Dermis microvascular lymphatic vessel endothelial cell (primary cell): ENCODE results near the gene NAT9. TPM values are rescaled to one million over a fixed set of nuclear protein-coding genes. Genes with fewer than 3 reads are reported as not detected.
A peak's percentile ranks its signal among the peaks of the same experiment; 100 is the strongest.

Experiments
- DNase-seq, 2 donors: peaks; one replicate each; pipeline versions ENCODE4 v3.0.0 to v3.0.0-alpha.2; 2010; ENCODE audit warnings: low read depth in 2 of 2
- total RNA-seq: library from RNA; depleted of rRNA; stranded (reverse); fragments of >200 nt; gene quantifications from 2 replicates; pipeline ENCODE4 v1.2.1, GENCODE V29; 2014

Gene NAT9
- total RNA-seq, 1 donor from 2014 or later = 17.7 TPM

DNA sequence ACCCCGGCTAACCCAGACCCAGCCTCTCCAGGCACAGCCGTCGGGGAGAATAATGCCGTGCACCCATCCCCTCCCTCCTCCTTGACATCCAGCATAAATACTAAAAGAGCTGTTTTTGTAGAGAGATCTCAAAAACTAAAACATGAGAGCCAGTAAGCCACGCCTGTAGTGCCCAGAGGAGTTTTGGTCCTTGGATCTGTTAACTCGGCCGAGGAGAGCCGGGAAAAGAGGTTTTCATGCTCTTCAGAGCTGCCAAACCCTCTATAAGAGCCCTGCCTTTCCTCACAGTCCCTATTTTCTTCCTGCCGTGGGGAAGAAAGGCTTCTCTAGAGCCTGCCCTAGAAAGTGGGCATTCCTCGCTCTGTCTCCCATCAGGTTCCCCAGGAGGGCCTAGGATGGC lies 30.2 kb upstream of the NAT9 start:
- DNase-seq = no peak

DNA sequence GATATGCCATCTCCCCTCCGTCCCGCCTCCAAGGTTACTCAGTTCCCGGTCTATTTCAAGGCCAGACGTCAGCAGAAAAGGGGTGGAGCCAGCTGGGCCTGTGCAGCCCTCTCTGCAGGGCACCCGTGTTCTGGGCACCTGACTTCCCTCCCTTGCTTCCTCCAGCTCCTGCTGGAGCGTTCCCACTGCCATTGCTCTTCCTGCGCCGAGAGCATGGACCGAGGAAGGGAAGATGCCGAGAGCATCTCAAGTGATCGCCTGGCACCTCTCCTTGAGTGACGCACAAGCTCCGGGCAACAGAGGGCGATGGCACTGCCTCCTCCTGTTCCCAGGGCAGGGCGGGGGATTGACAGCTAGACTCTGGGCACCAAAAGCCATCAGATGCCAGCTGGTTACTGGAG lies 29.4 kb upstream of the NAT9 start:
- no peak for DNase-seq

DNA sequence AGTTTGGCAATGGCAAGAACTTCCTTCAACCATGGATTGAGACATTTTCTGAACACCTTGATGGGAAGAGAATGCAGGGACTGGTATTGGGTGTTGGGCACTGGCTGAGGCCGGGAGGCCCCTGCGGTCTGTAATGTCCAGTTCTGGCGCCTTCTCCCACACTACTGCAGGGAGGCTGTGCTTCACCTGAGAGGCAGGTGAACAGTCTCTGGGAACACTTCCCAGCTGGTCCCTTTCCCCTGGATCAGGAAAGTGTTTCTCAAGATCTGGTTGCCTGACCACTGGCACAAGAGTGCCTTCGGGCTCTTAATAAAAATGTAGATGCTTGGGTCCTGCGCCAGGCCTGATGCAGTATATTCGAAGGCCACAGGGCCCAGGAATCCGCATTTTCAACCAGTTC lies 28.5 kb upstream of the NAT9 start:
- DNase-seq = no peak

DNA sequence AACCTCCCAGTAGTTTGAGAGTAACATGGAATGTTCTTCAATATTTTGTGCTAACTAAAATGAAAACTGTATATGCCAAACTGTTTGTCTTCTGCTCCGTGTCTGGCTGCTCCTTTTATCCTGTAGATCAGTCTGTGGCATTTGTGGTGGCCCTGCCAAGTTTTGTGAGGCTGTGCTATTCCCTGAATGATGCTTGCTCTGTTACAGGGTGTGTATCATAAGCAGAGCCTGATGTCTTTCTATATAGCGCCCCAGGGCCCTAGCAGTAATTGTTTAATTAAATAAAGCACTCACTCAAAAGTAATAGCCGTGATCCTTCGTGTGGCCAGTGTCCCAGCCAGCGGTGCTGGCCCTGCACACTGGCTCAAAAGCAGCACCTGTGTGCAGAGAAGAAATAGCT lies 27.8 kb upstream of the NAT9 start:
- DNase-seq = no peak

DNA sequence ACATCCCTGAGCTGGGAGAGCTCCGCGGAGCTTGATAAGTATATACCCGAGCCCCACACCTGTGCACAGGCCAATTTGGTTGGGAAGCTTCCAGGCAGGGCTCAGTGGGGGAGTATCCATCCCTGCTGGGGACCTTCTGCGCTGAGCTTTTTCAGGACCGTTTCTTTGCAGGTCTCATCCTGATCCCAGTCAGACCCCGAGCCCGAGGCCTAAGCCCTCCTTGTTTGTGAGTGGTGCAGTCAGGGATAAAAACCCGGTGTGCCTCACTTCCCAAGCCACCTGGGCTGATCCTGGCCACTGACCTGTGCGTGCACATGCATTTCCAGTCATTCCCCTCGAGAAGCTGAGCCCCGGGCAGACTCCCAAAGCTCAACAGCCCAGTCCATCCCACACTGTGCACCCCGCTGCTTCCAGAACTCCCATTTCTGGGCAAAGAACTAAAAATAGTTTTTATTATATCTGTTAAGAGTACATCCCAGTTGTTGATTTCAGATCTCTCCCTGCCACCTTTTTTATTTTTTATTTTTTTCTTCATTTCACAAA lies 27.3 kb upstream of the NAT9 start:
- DNase-seq = no peak

DNA sequence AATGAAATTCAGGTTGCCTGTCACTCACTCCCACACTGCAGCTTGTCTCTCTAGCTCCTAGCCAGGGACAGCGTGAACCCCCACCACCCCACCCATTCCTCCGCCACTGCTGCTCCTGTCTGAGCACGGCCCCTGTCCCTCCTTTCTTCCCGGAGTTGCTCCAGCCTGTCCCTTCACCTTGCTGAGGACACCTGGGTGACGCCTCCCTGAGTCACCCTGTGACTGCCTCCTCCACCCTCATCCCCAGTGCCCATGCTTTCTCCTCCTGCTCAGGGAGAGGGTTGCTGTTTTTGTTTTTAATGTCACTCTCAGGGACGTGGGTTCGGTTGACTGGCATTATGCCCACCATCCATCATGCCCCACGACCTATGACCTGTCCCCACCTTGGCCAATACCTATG lies 25.8 kb upstream of the NAT9 start:
- DNase-seq = no peak

DNA sequence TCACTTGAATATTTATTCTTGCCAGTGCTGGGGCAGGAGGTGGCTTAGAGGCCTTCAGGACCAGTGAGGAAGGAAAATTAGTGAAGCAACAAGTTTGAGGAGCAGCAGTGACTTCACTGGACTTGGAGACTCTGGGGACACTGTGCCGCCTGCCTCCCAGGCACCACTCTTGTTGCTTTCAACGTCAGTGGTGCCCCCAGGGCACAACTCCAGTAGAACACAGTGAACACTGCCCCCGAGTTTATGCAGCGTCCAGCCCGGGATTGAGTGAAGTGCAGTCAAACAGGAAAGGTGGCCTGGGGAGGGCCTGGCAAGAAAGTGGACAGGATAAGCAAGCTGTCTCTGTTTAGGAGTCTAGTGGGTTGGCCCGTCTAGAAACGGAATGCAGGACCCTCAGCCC lies 24.4 kb upstream of the NAT9 start:
- no peak for DNase-seq

DNA sequence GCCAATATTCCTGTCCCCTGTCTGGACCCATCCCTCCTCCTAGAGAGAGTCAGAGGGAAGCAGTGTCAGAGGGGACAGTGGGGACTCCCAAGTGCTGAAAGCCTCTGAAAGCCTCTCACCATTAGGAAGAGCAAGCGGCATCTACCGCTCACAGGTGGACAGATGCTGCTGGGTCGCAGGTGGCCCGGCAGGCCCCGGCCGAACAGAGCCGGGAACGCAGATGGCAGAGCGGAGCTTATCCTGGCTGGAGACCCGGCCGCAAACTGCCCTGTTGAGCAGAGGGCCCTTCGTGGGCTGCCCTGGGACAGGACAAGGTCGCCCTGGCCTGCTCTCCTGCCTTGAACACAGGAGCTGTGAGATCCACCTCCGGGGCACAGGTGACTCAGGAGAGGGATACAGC lies 23.0 kb upstream of the NAT9 start:
- no peak for DNase-seq

DNA sequence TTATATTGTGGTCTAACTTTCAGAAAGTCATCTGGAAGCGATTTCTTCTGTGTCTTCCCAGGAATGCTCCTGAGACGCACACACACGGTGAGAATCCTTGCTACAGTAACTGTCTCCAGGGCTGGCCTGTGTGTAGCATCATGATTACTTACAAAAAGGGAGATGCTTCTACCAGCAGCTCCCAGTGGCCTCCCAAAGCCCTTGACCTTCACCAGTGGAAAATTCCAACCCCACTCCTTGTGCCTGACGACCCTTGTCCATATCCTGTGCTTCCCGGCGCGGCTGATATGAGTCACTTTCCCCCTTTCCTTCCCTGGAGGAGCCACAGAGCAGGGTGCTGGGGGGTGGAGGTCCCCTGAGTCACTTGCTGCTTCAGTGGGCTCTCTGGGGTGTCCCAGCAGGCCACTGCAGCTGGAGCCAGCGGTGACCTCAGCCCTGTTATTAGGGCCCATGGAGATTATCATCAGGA lies 22.1 kb upstream of the NAT9 start:
- DNase-seq = peak in 1 of 2 donors; percentile 67

DNA sequence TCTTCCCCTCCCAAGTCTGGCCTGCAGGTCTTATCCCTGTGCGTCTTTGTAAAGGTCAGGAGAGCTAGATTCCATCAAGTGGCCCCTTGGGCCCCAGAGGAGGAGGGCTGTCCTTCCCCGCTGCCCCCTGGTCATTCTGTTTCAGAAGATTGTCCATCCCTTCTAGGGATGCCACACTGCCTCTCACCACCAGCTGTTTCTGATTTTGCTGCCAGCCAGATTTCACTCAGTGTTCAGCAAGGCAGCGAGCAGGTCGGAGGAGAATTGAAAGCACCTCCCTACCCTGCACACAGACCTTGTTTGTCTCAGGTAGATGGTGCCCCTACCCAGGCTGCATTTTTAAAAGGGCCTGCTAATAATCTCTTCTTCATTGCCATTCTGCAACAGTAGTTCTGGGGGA lies 21.7 kb upstream of the NAT9 start:
- no peak for DNase-seq

DNA sequence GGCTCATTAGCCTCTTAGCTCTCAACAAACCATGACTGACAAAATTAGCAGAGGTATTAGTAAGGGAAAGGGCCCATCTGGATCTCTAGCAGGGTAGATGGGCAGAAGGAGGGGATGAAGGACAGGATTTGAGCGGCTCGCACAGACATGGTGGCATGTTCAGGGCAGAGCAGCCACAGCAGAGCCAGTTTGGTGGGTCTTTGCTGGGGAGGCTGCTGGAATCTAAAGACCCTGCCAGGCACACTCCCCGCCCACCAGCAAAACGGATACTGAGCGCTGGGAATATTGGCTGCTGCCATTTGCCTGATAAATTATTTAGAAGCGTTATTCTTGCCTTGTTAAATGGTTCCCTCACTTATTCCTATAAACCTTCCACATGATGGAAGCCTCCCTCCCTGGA lies 20.7 kb upstream of the NAT9 start:
- DNase-seq = no peak

DNA sequence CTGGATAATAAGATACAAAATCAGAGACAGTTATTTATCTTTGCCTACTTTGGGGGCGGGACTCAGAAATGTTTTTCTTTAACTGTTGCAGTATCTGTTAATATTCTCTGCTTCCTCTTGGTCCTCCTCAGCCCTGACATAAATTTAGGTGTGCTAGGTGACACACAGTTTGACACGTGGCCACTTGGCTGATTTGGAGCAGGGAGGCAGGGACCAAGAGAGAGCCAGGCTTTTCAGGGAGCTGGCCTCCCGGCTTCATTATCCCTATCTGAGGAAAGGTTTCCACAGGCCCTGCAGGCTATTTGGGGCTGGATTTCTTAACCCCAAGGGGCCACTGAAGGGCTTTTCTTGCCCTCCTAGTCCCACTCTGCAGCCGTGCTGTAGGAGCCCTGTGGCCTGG lies 20.1 kb upstream of the NAT9 start:
- no peak for DNase-seq

DNA sequence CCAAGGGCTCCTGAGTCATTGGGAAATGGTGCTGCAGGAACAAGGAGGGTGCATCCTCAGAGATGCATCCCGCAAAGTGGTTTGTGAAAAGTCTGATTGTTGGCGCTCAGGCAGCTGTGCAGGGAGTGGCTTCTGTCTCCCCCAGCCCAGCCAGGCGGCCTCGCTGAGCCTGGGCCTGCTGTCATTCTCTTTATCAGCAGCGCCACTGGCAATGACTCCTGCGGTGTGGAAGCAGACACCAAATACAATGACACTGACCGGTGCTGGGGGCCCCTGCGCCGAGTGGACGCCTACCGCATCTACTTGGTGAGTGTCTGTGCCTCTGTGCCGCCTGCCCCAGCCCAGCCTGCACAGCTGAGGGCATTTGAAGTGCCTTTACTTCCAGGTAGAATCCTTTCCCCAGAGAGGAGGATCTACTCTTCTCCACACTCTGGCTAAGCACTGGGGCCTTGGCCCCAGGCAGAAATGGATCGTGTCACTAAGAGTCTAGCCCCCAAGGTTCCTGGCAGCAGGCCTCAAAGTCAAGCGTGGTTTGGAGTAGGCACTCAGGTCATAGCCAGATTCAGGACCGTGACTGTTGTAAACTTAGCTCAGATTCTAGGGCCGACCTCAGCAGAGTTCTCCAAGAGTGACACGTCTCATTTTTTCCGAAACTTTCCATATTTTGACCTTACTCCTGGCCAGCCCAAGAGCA lies 19.3 kb upstream of the NAT9 start:
- no peak for DNase-seq

DNA sequence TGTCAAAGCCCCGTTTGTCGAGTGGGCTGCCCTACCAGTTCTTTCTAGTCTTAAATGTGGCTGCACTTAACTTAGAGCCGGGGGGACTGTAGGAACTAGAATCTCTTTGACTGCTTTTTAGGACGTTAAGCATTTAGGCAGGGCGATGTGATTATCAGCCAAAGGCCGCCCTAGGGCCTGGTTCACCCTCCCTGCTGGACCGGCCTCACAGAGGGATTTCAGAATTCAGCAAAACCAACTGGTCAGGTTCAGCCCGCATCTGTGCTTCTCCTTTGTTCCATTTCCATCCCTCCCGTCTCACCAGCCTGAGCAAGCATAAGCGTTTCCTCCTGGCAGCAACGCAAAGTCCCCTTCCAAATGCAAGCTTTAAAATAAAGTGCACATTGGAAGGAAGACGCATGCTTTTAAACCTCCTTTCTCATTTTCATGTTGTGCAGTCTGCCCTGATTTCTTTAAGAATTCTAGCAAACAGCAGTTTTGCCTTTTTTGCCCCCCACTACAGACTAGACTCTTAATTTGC lies 16.5 kb upstream of the NAT9 start:
- DNase-seq = no peak

DNA sequence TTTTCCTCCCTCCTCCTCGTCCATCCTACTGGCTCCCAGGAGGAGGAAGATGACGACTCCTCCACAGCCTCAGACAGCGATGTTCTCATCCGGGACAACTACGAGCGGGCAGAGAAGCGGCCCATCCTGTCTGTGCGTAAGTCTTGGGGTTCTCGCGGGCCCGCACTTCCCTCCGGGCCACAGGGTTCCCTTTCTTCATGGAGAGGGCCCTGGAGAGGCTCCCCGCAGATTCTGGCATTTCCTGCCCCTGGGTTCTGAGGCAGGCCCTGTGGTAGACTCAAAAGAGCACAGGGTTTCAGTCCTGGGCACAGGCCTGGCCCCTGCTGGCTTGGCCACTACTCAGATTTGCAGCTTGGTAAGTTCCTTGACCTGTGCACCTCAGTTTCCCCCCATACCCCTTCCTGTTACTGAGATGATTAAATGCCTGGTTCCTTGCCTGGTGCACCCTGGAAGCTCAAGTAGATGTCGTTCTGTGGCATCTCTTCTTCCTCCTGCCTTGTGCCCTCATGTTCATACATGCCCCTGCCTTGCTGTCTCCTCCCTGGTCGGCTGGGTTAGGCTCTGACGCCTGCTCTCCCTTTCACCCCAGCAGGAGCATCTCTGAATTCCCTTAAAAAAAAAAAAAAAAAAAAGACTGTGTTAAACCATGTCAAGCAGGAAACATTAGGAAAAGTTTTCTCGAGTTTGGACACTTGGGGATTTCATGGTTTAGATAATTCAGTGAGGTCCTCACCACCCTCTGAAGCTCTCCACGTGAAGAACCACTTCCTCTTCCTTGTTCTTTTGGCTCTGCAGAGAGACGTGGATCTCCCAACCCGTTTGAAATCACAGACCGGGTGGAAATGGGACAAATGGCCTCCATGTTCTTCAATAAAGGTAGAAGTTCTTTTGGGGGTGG lies 14.3 kb upstream of the NAT9 start:
- no peak for DNase-seq

DNA sequence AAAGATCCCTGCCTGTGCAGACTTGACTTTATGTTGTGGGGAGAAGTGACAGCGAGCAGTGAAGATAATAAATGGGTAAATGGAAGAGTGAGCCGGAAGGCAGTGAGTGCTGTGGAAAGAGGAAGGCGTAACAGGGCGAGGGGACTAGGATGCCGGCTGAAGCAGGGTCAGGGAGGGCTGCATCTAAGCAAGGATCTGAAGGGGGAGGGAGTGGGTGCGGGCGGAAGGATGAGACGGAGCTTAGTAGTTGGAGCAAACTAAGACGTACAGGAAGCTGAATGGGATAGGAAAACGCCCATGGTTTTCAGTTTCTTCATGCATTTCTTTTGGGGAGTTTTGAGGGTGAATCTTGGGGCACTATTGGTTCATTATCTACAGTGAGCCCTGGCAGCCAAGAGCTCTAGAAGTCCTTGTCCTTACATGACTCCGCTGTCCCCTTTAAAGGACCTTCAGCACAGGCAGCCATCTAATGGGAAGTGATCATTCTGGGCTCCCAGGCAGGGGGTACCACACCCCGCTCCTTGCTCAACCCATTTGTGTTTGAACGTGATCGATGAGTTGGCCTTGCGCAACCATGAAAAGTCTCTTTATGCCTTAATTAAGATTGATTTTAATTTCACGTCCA lies 10.4 kb upstream of the NAT9 start:
- DNase-seq = no peak

DNA sequence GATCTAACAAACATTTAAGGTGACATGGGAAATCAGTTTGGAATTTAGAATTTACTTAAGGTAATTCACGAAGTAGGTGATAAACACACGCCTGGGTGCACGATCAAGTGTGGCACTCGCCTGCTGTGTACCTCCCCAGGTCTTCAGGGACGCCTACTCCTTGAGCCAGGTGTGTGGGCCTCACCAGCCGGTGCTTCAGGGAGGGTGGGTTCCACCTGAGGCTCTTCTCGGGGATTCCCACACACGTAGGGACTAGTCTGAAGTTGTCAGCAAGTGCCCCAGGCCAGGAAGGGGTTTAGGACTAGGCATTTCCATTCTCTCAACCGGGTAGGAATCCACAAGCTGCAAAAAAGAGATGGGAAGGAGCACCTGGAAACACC lies 9.8 kb upstream of the NAT9 start:
- no peak for DNase-seq

DNA sequence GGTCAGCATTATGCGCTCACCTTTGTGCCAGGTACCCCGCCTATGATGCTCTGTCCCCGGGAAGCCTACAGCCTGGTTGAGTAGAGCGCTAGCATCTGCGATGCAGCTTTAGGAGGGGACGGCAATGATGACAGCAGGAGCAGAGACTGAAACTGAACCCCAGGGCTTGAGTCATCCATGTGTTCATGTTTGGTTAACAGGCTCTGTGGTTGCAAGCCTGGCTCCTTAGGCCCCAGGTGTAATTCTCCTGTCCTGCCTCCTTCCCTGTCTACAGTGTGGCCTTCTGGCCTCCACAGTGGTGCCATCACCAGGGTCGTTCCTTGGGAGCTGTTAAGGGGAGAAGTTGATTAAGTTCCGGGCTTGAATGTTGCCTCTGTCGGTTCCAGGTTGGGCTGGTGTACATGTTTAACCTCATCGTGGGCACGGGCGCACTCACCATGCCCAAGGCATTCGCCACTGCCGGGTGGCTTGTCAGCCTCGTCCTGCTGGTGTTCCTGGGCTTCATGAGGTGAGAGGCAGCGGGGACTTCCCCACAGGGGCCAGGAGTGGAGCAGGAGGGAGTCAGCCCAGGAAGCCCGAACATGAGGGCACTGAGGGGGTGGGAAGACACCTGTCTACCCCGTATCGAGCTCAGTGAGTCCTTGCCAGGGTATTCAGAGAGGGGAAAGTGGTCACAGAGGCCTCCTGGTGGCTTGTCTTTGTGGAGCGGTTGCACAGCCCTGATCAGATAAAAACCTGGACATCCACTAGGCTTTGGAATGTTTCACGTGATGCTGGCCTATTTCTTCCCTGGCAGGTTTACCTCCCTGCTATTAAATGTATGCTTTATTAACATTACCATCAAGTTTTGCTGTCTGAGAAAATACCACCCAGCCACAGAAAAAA lies 9.2 kb upstream of the NAT9 start:
- DNase-seq = no peak

DNA sequence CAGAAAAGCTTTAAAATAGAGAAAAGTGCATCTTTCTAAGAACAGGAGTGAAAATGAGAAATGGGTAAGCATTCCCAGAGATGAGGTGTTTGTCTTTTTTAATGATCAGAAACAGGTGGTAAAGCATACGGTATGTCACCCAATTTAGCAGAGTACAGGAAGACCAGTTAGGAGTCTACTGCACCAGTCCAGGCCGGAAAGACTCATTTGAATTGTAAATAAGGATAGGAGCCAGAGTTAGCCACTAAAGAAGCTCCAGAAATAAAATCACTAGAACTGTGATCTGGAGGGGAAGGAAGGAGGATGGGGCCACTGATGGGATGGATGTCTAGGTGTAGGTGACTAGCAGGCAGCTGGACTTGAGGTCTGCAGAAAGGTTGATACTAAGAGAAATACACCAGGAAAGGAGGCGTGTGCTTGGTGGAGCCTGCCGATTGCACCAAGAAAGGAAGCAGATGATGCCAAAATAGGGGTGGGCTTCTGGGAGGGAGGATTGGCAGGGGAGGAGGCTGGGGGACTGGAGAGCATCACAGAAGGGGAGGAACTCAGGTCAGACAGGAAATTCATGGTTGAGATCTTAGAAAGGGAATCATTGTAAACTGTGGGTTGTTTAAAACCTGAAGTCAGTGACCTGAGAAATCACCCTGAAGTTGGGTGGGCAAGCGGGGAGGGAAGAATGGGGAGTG lies 8.1 kb upstream of the NAT9 start:
- DNase-seq = no peak

DNA sequence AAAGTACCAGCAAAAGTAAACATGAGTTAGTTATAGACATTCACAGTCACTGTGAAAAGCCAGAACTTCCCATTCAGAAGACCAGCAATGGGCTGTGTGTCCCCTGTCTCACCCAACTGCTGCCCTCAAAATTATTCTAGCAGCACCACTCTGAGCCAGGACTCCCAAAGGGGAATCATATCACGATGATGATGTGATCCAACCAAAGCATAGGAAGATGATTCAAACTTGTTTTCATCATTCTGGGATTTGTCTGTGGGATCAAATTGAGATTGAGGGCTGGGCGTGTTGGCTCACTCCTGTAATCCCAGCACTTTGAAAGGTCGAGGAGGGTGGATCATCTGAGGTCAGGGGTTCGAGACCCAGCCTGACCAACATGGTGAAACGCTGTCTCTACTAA lies 6.4 kb upstream of the NAT9 start:
- DNase-seq = no peak
